IPS-18a (cell line): ENCODE measurements around the gene ZC3HAV1.
"Not testable (repeated sequence)": the region's sequence is repeated elsewhere in the genome, so short reads cannot be mapped to it uniquely, and the experiment has no call there.

ENCODE experiments used
- H3K27ac ChIP-seq: one replicate; pipeline ENCODE4 v1.5.1; 2013; ENCODE audit warnings: low read length
- H3K27me3 ChIP-seq: one replicate; pipeline ENCODE4 v1.6.1; 2013; ENCODE audit warnings: mild to moderate bottlenecking, low read length; ENCODE audit not compliant: control insufficient read depth, insufficient read depth
- H3K36me3 ChIP-seq: one replicate; pipeline ENCODE4 v1.6.1; 2013; ENCODE audit warnings: low read depth, low read length; ENCODE audit not compliant: control insufficient read depth
- H3K4me1 ChIP-seq: one replicate; pipeline ENCODE4 v1.6.1; 2013; ENCODE audit warnings: low read depth, low read length; ENCODE audit not compliant: control insufficient read depth
- H3K4me3 ChIP-seq: one replicate; pipeline ENCODE4 v1.5.1; 2013; ENCODE audit warnings: low read length
- H3K9ac ChIP-seq: one replicate; pipeline ENCODE4 v1.6.1; 2013; ENCODE audit warnings: mild to moderate bottlenecking, low read length, moderate library complexity
- H3K9me3 ChIP-seq: one replicate; pipeline ENCODE4 v1.6.1; 2013; ENCODE audit warnings: low read depth, low read length; ENCODE audit not compliant: control insufficient read depth

Gene ZC3HAV1

GRCh38 chr7:139095194-139095659, 14.3 kb downstream of the ZC3HAV1 start:
- peaks cover 26% of the 10 kb centered on the region for H3K4me1 ChIP-seq
- H3K4me3 ChIP-seq: no peak overlapping the region
- H3K9ac ChIP-seq: no peak overlapping the region
- no peaks in the 10 kb centered on the region for H3K9me3 ChIP-seq
- no peak overlapping the region for H3K27ac ChIP-seq
- no peaks in the 10 kb centered on the region for H3K36me3 ChIP-seq
- H3K27me3 ChIP-seq: no peaks in the 10 kb centered on the region

DNA sequence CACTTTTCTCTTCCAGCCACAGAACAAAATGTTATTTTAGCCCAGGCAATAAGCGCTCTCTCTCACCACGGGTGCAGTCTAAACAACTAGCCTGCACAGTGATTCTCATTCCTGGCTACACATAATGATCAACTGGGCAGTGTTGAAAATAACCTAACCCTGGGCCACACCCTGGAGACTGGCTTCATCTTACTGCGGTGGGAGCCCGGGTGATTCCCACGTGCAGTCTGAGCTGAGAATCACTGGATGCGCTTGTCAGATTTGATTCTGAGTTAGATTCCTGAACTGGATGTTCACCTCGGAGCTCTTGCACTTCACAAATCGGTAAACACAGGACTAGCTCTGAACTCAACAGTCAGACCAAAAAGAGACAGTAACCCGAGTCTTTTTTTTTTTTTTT, 14.9 kb downstream of the ZC3HAV1 start:
- Histone ChIP-seq H3K4me3 (no peak overlapping the region), H3K27me3 (no peaks in the 10 kb centered on the region), H3K27ac (no peak overlapping the region), H3K4me1 (peaks cover 26% of the 10 kb centered on the region), H3K36me3 (no peaks in the 10 kb centered on the region), H3K9me3 (no peaks in the 10 kb centered on the region), H3K9ac (no peak overlapping the region)

DNA sequence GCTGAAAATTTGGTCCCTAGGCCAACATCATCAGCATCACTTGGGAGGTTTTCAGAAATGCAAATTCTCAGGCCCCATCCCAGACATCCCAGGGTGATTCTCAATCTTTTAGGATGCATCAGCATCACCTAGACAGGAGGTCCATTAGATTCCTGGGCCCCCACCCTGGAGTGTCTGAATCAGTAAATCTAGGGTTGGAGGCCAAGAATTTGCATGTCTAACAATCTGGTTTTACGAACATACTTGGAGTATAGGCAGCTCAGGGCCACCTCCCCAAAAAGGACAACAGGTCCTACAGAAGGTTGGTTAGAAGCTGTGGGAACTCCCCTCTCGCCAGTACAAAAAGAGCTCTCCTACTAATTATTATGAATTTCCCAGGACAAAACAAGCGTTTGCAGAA, 15.5 kb downstream of the ZC3HAV1 start:
- H3K9me3 ChIP-seq: no peaks in the 10 kb centered on the region
- H3K27me3 ChIP-seq: no peaks in the 10 kb centered on the region
- H3K4me1 ChIP-seq: peaks cover 26% of the 10 kb centered on the region
- H3K27ac ChIP-seq: no peak overlapping the region
- no peak overlapping the region for H3K4me3 ChIP-seq
- no peak overlapping the region for H3K9ac ChIP-seq
- H3K36me3 ChIP-seq: no peaks in the 10 kb centered on the region

- peaks cover 26% of the 10 kb centered on the region for H3K4me1 ChIP-seq
- not testable (repeated sequence) for H3K27ac ChIP-seq, H3K9me3 ChIP-seq, H3K36me3 ChIP-seq, H3K27me3 ChIP-seq, H3K9ac ChIP-seq, H3K4me3 ChIP-seq
These were observed 16.0 kb downstream of the ZC3HAV1 start for GRCh38 chr7:139093512-139093911.

DNA sequence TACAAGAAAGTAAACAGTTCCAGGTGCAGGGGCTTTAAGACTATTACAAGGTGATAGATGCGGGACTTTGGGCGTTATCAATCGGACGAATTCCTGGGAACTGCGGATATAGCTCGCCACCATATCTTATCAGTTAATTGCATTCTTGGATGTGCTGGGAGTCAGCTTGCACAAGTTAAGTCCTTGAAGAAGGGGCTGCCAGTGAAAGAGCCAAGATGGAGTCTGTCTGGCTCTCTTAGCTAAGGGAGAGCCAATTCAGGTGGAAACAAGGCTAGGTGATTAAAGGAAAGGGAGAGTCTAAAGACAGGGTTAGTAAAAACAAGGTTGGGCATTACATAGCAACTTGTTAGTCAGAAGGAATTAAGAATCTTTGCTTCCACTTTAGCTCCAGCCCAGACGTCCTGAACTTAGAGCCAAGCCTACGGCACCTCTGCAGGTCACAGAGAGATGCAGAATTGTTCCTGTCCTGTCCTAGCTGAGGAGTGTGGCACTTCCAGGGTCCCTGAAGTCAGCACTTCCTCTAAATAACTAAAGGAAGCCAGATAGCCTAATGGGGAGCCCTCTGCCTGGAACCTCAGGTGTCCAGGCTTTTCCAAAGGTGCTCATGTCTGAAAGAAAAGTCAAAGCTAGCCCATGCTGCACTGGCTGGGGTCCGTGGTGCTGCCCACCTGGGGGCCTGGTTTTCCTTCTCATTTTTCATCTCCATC, 17.3 kb downstream of the ZC3HAV1 start:
- Histone ChIP-seq H3K9me3 (no peaks in the 10 kb centered on the region), H3K4me3 (no peak overlapping the region), H3K27ac (no peak overlapping the region), H3K27me3 (no peaks in the 10 kb centered on the region), H3K9ac (no peak overlapping the region), H3K36me3 (peaks cover 11% of the 10 kb centered on the region), H3K4me1 (peaks cover 26% of the 10 kb centered on the region)

DNA sequence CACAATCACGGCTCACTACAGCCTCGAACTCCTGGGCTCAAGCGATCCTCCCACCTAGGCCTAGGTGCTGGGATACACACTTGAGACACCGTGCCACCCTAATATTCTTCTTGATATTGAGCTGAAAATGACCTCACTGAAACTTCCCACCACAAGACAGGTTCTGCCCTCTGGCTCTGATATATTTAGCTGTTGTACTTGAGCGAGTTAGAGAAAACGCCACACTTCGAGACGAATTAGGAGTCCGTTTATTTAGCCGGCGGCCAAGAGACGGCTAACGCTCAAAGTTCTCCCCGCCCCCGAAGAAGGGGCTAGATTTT, 17.9 kb downstream of the ZC3HAV1 start:
- no peak overlapping the region for H3K9ac ChIP-seq
- H3K27me3 ChIP-seq: no peaks in the 10 kb centered on the region
- H3K9me3 ChIP-seq: no peaks in the 10 kb centered on the region
- no peak overlapping the region for H3K27ac ChIP-seq
- peaks cover 17% of the 10 kb centered on the region for H3K36me3 ChIP-seq
- no peak overlapping the region for H3K4me3 ChIP-seq
- H3K4me1 ChIP-seq: peaks cover 26% of the 10 kb centered on the region

GRCh38 chr7:139089118-139089517, 20.4 kb downstream of the ZC3HAV1 start:
- H3K9me3 ChIP-seq: no peaks in the 10 kb centered on the region
- no peak overlapping the region for H3K4me3 ChIP-seq
- no peaks in the 10 kb centered on the region for H3K27me3 ChIP-seq
- H3K36me3 ChIP-seq: peaks cover 17% of the 10 kb centered on the region
- no peak overlapping the region for H3K27ac ChIP-seq
- peaks cover 10% of the 10 kb centered on the region for H3K4me1 ChIP-seq
- no peak overlapping the region for H3K9ac ChIP-seq

DNA sequence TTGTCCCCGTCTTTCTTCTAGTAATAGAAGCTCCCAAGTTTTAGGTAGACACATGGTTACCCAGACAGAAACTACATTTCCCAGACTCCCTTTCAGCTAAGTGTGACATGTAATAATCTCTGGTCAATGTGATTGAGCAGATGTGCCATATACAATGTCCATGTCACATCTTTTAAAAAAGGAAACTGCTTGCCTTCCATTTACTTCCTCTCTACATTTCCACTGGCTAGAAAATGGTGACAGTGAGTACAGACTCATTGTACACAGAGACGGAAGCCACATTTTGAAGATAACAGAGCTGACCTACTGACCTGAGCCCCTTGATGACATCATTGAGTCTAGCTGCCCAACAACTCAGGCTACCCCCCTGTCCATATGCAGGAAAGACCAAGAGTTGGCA, 21.3 kb downstream of the ZC3HAV1 start:
- H3K4me3 ChIP-seq: no peak overlapping the region
- H3K27ac ChIP-seq: no peak overlapping the region
- no peak overlapping the region for H3K9ac ChIP-seq
- H3K27me3 ChIP-seq: no peaks in the 10 kb centered on the region
- H3K4me1 ChIP-seq: peaks cover 4% of the 10 kb centered on the region
- H3K36me3 ChIP-seq: peaks cover 21% of the 10 kb centered on the region
- no peaks in the 10 kb centered on the region for H3K9me3 ChIP-seq

DNA sequence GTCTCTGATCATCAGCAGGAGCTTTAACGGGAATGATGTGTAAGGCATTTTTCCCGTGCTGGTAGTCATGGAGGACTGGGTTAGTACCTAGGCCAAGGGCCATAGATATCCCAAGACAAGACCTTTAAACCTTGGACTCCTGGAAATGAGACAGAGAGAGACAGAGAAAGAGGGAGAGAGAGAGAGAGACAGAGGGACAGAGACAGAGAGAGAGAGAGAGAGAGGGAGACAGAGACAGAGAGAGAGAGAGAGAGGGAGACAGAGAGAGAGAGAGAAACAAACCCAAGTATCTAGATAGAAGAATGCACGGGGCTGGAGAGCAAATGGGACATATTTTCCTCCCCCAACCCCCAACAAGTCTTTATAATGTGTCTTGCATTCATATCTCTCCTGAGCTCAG, 22.3 kb downstream of the ZC3HAV1 start:
- H3K9ac ChIP-seq: no peak overlapping the region
- no peak overlapping the region for H3K27ac ChIP-seq
- H3K27me3 ChIP-seq: no peaks in the 10 kb centered on the region
- H3K4me3 ChIP-seq: no peak overlapping the region
- H3K9me3 ChIP-seq: no peaks in the 10 kb centered on the region
- no peaks in the 10 kb centered on the region for H3K4me1 ChIP-seq
- peaks cover 21% of the 10 kb centered on the region for H3K36me3 ChIP-seq

GRCh38 chr7:139086454-139086853, 23.1 kb downstream of the ZC3HAV1 start:
- Histone ChIP-seq H3K4me1 (no peaks in the 10 kb centered on the region), H3K9ac (no peak overlapping the region), H3K27me3 (no peaks in the 10 kb centered on the region), H3K36me3 (peaks cover 21% of the 10 kb centered on the region), H3K9me3 (no peaks in the 10 kb centered on the region), H3K4me3 (no peak overlapping the region), H3K27ac (no peak overlapping the region)

DNA sequence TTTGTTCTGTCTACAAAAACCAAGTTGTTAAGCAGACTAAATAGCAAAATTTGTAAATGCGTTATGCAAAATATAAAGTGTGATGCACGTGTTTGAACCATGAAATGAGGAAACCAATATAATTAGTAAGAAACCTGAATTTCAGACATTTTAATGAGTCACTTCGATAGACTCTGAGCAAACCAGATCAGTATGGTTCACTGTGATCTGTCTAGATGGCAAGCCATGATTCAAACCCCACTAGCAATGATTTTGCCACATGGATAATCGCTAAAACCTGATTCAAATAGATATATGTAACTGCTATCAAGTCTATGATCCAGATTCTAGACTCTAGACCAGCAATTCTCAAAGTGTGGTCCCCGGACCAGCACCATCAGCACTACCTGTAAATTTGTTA, 24.8 kb downstream of the ZC3HAV1 start:
- Histone ChIP-seq H3K36me3 (peaks cover 32% of the 10 kb centered on the region), H3K27ac (no peak overlapping the region), H3K9ac (no peak overlapping the region), H3K4me1 (no peaks in the 10 kb centered on the region), H3K9me3 (no peaks in the 10 kb centered on the region), H3K27me3 (no peaks in the 10 kb centered on the region), H3K4me3 (no peak overlapping the region)

DNA sequence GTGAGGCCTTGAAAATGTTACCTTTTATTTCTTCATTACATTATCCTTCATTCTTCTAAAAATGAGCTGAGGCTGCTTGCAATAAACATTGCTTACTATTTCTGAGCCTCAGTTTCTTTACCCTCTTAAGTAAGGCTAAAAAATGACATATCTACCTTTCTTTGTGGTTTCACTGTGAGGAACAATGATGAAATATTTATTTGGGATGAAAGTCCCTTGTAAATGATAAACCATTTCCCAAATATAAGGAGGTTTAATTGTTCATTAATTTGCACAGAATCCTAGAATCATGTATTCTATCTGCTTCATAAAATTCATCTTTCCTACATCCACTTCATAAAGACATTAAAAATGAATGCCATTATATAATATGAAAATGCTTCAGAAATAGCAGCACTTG, 27.9 kb downstream of the ZC3HAV1 start:
- H3K9ac ChIP-seq: no peak overlapping the region
- no peaks in the 10 kb centered on the region for H3K9me3 ChIP-seq
- no peaks in the 10 kb centered on the region for H3K27me3 ChIP-seq
- H3K4me3 ChIP-seq: no peak overlapping the region
- H3K36me3 ChIP-seq: peaks cover 30% of the 10 kb centered on the region
- no peak overlapping the region for H3K27ac ChIP-seq
- no peaks in the 10 kb centered on the region for H3K4me1 ChIP-seq
